Cortex of kidney (tissue), 1 donor: ENCODE measurements around the gene TNFSF9.
"Not testable (repeated sequence)": the region's sequence is repeated elsewhere in the genome, so short reads cannot be mapped to it uniquely, and the experiment has no call there.

Experiments used
- DNase-seq: peaks from one replicate; lab custom pipeline; 2025; lab: John Stamatoyannopoulos, UW

Gene TNFSF9

DNA sequence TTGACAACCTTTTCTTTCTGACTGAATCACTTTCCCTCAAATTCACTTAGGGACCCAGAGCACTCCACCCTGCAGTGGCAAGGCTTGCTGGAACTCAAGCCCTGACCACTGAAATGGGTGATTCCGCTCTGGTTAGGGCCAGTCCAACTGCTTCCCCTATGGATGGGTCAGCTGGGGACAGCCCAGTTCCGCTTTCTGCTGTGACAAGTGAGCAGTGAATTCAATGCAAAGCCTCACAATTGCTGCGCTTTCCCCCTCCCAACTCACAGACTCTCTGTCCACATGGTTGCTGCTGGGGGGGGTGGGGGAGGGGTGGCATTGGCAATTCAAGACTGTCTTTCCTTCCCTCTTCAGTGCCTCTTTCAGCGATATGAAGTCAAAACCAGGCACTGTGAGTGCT, 41.4 kb downstream of the TNFSF9 start:
- DNase-seq = no peak

DNA sequence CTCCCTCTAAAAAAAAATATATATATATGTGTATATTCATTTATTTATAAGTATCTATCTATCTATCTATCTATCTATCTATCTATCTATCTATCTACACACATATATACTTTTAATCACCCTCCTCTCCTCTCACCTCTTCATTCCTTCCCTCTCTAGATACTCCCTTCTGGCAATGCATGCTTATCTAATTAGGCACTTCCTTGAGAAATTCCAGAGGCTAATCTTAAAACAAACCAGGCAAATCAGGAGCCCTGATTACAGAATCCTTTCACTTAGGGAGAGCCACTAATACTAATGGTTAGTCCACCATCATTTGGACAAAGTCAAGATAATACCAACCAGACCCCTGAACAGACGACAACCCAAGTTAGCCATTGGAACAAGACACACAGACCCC, 42.5 kb downstream of the TNFSF9 start:
- DNase-seq = no peak

DNA sequence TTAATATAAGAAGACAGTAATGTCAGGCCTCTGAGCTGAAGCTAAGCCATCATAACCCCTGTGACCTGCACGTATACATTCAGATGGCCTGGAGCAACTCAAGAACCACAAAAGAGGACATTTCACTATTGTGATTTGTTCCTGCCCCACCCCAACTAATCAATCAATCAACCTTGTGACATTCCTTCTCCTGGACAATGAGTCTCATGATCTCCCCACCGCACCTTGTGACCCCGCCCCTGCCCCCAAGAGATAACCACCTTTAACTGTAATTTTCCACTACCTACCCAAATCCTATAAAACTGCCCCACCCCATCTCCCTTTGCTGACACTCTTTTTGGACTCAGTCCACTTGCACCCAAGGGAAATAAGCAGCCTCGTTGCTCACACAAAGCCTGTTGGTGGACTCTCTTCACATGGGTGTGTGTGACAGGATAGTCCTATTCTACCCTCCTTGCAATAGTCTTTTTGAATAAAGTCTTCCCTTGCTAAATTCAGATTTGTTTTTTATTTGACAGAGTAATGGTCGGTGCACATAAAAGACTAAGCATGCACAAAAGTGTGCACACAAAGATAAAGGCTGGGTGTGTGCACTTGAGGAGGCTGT, 46.1 kb downstream of the TNFSF9 start:
- DNase-seq = no peak

DNA sequence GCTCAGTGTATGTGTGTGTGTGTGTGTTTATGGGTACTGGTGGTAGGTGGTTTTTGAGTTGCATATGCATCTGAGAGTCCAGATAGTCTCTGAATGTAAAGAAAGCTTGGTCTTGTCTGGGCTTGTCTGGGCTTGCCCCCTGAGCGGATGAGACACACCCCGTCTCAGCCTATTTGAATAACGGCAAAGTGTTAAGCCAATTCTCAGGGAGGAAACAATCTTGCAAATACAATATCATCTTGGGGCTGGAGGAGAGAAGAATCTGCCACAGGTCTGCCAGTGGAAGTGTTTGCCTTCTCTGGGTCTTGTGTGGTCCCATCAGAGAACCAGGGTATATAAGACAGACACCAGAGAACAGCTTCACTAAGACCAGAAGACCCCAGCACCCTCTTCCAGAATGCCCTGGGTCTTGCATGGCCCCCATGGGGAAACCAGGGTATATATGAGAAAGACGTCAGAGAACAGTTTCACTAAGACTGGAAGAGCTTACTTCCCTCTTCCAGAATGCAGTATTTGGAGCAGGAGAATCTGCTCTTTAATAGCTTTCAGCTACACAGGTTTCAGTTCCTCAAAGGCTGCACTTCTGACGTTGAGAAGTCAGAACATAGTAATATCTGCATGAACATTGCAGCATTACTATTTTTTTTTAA, 46.8 kb downstream of the TNFSF9 start:
- no peak for DNase-seq

DNA sequence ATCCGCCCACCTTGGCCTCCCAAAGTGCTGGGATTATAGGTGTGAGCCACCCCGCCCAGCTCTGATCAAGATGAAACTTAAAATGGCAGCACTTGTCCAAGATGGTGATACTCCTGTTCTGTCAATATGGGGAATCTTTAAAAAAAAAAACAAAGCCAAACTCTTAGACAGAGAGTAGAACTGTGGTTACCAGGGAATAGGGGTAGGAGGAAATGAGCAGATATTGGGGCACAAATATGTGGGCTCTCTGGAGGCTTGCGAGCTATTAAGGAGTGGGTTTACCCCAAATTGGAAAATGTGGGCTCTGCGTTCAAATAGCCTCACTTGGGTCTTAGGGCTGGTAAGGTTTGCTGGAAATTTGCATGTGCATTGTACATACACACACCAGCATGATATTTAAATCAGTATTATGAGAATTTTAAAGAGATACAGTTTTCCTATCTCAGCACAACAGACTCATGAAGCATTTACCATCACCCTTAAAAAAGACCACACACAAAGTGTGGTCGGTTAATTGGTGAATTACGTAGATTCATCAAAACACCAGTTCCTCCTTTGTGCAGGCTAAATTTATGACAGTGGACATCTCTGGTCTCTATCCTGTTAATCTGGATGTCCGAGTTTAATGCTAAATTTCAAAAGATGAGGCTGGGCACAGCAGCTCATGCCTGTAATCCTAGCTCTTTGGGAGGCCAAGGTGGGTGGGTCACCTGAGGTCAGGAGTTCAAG, 48.8 kb downstream of the TNFSF9 start:
- no peak for DNase-seq

DNA sequence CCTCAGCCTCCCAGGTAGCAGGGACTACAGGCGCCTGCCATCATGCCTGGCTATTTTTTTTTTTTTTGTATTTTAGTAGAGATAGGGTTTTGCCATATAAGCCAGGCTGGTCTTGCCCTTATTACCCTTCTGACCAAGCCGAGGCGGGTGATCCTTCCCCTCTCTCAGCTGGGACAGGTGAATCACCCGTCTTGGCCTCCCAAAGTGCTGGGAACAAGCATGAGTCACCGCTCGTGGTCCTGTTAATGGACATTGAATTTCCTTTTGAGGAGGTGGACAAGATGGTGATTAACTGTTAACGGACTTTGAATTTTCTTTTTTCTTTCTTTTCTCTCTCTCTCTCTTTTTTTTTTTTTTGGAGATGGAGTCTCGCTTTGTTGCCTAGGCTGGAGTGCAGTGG, 49.5 kb downstream of the TNFSF9 start:
- no peak for DNase-seq

DNA sequence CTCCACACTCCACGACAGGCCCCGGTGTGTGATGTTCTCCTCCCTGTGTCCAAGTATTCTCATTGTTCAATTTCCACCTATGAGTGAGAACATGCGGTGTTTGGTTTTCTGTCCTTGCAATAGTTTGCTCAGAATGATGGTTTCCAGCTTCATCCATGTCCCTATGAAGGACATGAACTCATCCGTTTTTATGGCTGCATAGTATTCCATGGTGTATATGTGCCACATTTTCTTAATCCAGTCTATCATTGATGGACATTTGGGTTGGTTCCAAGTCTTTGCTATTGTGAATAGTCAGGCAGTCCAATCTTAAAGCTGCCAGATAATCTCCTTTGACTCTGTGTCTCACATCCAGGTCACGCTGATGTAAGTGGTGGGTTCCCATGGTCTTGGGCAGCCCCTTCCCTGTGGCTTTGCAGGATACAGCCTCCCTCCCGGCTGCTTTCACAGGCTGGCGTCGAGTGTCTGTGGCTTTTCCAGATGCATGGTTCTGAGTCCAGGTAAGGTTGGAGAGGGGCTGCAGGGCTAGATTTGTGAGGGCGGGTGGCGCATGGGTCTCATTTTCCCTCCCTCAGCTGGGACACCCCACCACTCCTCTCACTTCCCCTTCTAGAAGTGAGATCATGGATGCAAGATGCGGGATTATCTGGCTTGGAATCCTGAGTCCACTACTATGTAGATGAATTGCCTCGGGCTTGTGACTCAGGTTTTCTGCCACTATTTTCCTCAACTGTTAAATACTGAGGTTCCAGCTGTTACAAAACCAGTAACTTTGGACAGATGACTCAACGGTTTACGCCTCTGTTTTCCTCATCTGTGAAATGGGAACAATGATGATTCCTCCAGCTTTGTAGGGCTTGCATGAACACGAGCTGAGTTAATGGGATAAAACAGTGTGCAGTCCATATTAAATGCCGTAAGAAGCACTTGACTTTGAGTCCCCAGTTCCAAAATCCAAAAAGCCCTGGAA, 52.0 kb downstream of the TNFSF9 start:
- DNase-seq = not testable (repeated sequence)
